Measurements from ENCODE around the gene NRXN3. TPM values are rescaled to one million over a fixed set of nuclear protein-coding genes. Genes with fewer than 3 reads are reported as not detected.

Gene NRXN3
- total and polyA plus RNA-seq, 4 donors, result 21.9 to 73.4 (median 65.7) TPM

GRCh38 chr14:79871136-79871535 lies 1701.0 kb downstream of the NRXN3 start:
- H3K4me1 ChIP-seq (ENCODE audit: control insufficient read depth, insufficient read depth, low read length), result no peaks in the 10 kb centered on the region
- H3K27ac ChIP-seq (ENCODE audit: low read depth, low read length), result no peak overlapping the region
- WGBS (ENCODE audit: insufficient coverage), result no CpG with 5 or more reads among the region's 1 CpG
- H3K36me3 ChIP-seq (ENCODE audit: control insufficient read depth, insufficient read depth, low read length), result no peaks in the 10 kb centered on the region
- no peak overlapping the region for H3K4me3 ChIP-seq (ENCODE audit: low read depth, low read length)
- H3K9me3 ChIP-seq (ENCODE audit: control insufficient read depth, insufficient read depth, low read length), result no peaks in the 10 kb centered on the region
- H3K27me3 ChIP-seq (ENCODE audit: control insufficient read depth, insufficient read depth, low read length), result no peaks in the 10 kb centered on the region
- no peak for DNase-seq (ENCODE audit: low read depth in 4 of 6, low spot score in 6 of 6)

- Histone ChIP-seq H3K4me3 (ENCODE audit: low read depth, low read length) (no peak overlapping the region), H3K9me3 (ENCODE audit: control insufficient read depth, insufficient read depth, low read length) (no peaks in the 10 kb centered on the region), H3K27me3 (ENCODE audit: control insufficient read depth, insufficient read depth, low read length) (no peaks in the 10 kb centered on the region), H3K36me3 (ENCODE audit: control insufficient read depth, insufficient read depth, low read length) (no peaks in the 10 kb centered on the region), H3K27ac (ENCODE audit: low read depth, low read length) (no peak overlapping the region), H3K4me1 (ENCODE audit: control insufficient read depth, insufficient read depth, low read length) (no peaks in the 10 kb centered on the region)
- peak in 1 of 6 donors; percentile 15 for DNase-seq (ENCODE audit: low read depth in 4 of 6, low spot score in 6 of 6)
Observed at GRCh38 chr14:79878229-79878628, 1708.1 kb downstream of the NRXN3 start.

GRCh38 chr14:79878785-79879184 lies 1708.6 kb downstream of the NRXN3 start:
- Histone ChIP-seq H3K27me3 (ENCODE audit: control insufficient read depth, insufficient read depth, low read length) (no peaks in the 10 kb centered on the region), H3K4me1 (ENCODE audit: control insufficient read depth, insufficient read depth, low read length) (no peaks in the 10 kb centered on the region), H3K4me3 (ENCODE audit: low read depth, low read length) (no peak overlapping the region), H3K27ac (ENCODE audit: low read depth, low read length) (no peak overlapping the region), H3K36me3 (ENCODE audit: control insufficient read depth, insufficient read depth, low read length) (no peaks in the 10 kb centered on the region), H3K9me3 (ENCODE audit: control insufficient read depth, insufficient read depth, low read length) (no peaks in the 10 kb centered on the region)
- WGBS (ENCODE audit: insufficient coverage), result 60% methylated on average over 1 of the region's 2 CpGs
- peak in 1 of 6 donors; percentile 56 for DNase-seq (ENCODE audit: low read depth in 4 of 6, low spot score in 6 of 6)

- no peak for DNase-seq (ENCODE audit: low read depth in 4 of 6, low spot score in 6 of 6)
- H3K9me3 ChIP-seq (ENCODE audit: control insufficient read depth, insufficient read depth, low read length), result no peaks in the 10 kb centered on the region
- H3K4me1 ChIP-seq (ENCODE audit: control insufficient read depth, insufficient read depth, low read length), result no peaks in the 10 kb centered on the region
- no peak overlapping the region for H3K27ac ChIP-seq (ENCODE audit: low read depth, low read length)
- WGBS (ENCODE audit: insufficient coverage), result no CpG with 5 or more reads among the region's 4 CpGs
- H3K4me3 ChIP-seq (ENCODE audit: low read depth, low read length), result no peak overlapping the region
- no peaks in the 10 kb centered on the region for H3K27me3 ChIP-seq (ENCODE audit: control insufficient read depth, insufficient read depth, low read length)
- no peaks in the 10 kb centered on the region for H3K36me3 ChIP-seq (ENCODE audit: control insufficient read depth, insufficient read depth, low read length)
Observed at GRCh38 chr14:79881299-79881698, 1711.1 kb downstream of the NRXN3 start.

- Histone ChIP-seq H3K36me3 (ENCODE audit: control insufficient read depth, insufficient read depth, low read length) (no peaks in the 10 kb centered on the region), H3K27ac (ENCODE audit: low read depth, low read length) (no peak overlapping the region), H3K9me3 (ENCODE audit: control insufficient read depth, insufficient read depth, low read length) (no peaks in the 10 kb centered on the region), H3K4me1 (ENCODE audit: control insufficient read depth, insufficient read depth, low read length) (no peaks in the 10 kb centered on the region), H3K27me3 (ENCODE audit: control insufficient read depth, insufficient read depth, low read length) (no peaks in the 10 kb centered on the region), H3K4me3 (ENCODE audit: low read depth, low read length) (no peak overlapping the region)
- no peak for DNase-seq (ENCODE audit: low read depth in 4 of 6, low spot score in 6 of 6)
- WGBS (ENCODE audit: insufficient coverage), result no CpG with 5 or more reads among the region's 4 CpGs
Observed at GRCh38 chr14:79890527-79890926, 1720.4 kb downstream of the NRXN3 start.

- Histone ChIP-seq H3K27ac (ENCODE audit: low read depth, low read length) (no peak overlapping the region), H3K27me3 (ENCODE audit: control insufficient read depth, insufficient read depth, low read length) (no peaks in the 10 kb centered on the region), H3K4me1 (ENCODE audit: control insufficient read depth, insufficient read depth, low read length) (no peaks in the 10 kb centered on the region), H3K4me3 (ENCODE audit: low read depth, low read length) (no peak overlapping the region), H3K9me3 (ENCODE audit: control insufficient read depth, insufficient read depth, low read length) (no peaks in the 10 kb centered on the region), H3K36me3 (ENCODE audit: control insufficient read depth, insufficient read depth, low read length) (no peaks in the 10 kb centered on the region)
- no peak for DNase-seq (ENCODE audit: low read depth in 4 of 6, low spot score in 6 of 6)
- no CpG with 5 or more reads among the region's 1 CpG for WGBS (ENCODE audit: insufficient coverage)
Observed at GRCh38 chr14:79896009-79896408, 1725.8 kb downstream of the NRXN3 start.

- H3K27ac ChIP-seq (ENCODE audit: low read depth, low read length), result no peak overlapping the region
- DNase-seq (ENCODE audit: low read depth in 4 of 6, low spot score in 6 of 6), result no peak
- peaks cover 2% of the 10 kb centered on the region for H3K9me3 ChIP-seq (ENCODE audit: control insufficient read depth, insufficient read depth, low read length)
- 50% methylated on average over 2 of the region's 3 CpGs for WGBS (ENCODE audit: insufficient coverage)
- H3K36me3 ChIP-seq (ENCODE audit: control insufficient read depth, insufficient read depth, low read length), result no peaks in the 10 kb centered on the region
- H3K27me3 ChIP-seq (ENCODE audit: control insufficient read depth, insufficient read depth, low read length), result no peaks in the 10 kb centered on the region
- no peak overlapping the region for H3K4me3 ChIP-seq (ENCODE audit: low read depth, low read length)
- no peaks in the 10 kb centered on the region for H3K4me1 ChIP-seq (ENCODE audit: control insufficient read depth, insufficient read depth, low read length)
Observed at GRCh38 chr14:79899610-79900009, 1729.4 kb downstream of the NRXN3 start.

- no peaks in the 10 kb centered on the region for H3K27me3 ChIP-seq (ENCODE audit: control insufficient read depth, insufficient read depth, low read length)
- H3K9me3 ChIP-seq (ENCODE audit: control insufficient read depth, insufficient read depth, low read length), result peaks cover 2% of the 10 kb centered on the region
- DNase-seq (ENCODE audit: low read depth in 4 of 6, low spot score in 6 of 6), result no peak
- H3K4me3 ChIP-seq (ENCODE audit: low read depth, low read length), result no peak overlapping the region
- H3K27ac ChIP-seq (ENCODE audit: low read depth, low read length), result no peak overlapping the region
- no peaks in the 10 kb centered on the region for H3K36me3 ChIP-seq (ENCODE audit: control insufficient read depth, insufficient read depth, low read length)
- no peaks in the 10 kb centered on the region for H3K4me1 ChIP-seq (ENCODE audit: control insufficient read depth, insufficient read depth, low read length)
- WGBS (ENCODE audit: insufficient coverage), result no CpG with 5 or more reads among the region's 1 CpG
Observed at GRCh38 chr14:79904497-79904896, 1734.3 kb downstream of the NRXN3 start.

GRCh38 chr14:79906994-79907393 lies 1736.8 kb downstream of the NRXN3 start:
- no peak for DNase-seq (ENCODE audit: low read depth in 4 of 6, low spot score in 6 of 6)
- Histone ChIP-seq H3K9me3 (ENCODE audit: control insufficient read depth, insufficient read depth, low read length) (peaks cover 2% of the 10 kb centered on the region), H3K4me3 (ENCODE audit: low read depth, low read length) (no peak overlapping the region), H3K27ac (ENCODE audit: low read depth, low read length) (no peak overlapping the region), H3K27me3 (ENCODE audit: control insufficient read depth, insufficient read depth, low read length) (no peaks in the 10 kb centered on the region), H3K36me3 (ENCODE audit: control insufficient read depth, insufficient read depth, low read length) (no peaks in the 10 kb centered on the region), H3K4me1 (ENCODE audit: control insufficient read depth, insufficient read depth, low read length) (no peaks in the 10 kb centered on the region)
- WGBS (ENCODE audit: insufficient coverage), result no CpG with 5 or more reads among the region's 1 CpG

GRCh38 chr14:79910086-79910485 lies 1739.9 kb downstream of the NRXN3 start:
- Histone ChIP-seq H3K4me1 (ENCODE audit: control insufficient read depth, insufficient read depth, low read length) (no peaks in the 10 kb centered on the region), H3K27me3 (ENCODE audit: control insufficient read depth, insufficient read depth, low read length) (no peaks in the 10 kb centered on the region), H3K27ac (ENCODE audit: low read depth, low read length) (no peak overlapping the region), H3K9me3 (ENCODE audit: control insufficient read depth, insufficient read depth, low read length) (no peaks in the 10 kb centered on the region), H3K36me3 (ENCODE audit: control insufficient read depth, insufficient read depth, low read length) (no peaks in the 10 kb centered on the region), H3K4me3 (ENCODE audit: low read depth, low read length) (no peak overlapping the region)
- DNase-seq (ENCODE audit: low read depth in 4 of 6, low spot score in 6 of 6), result no peak
- 38% methylated on average over 1 of the region's 2 CpGs for WGBS (ENCODE audit: insufficient coverage)
